HCT116 (cell line): ENCODE results near the gene THBS1. TPM values are rescaled to one million over a fixed set of nuclear protein-coding genes. Genes with fewer than 3 reads are reported as not detected.

Experiments
- ATAC-seq: fragments of 200-7000 bp; cut with Tn5 transposase; 2 replicates; pipeline ENCODE4 v1.9.1; 2020; ENCODE audit warnings: mild to moderate bottlenecking, moderate library complexity
- BruUV-seq: library from RNA; stranded (reverse); fragments of 400-500 nt; replicated peaks from 2 replicates; lab custom pipeline; 2021; lab: Mats Ljungman, UMichigan
- CTCF ChIA-PET: fragments of 300-600 bp; sonication (Branson Sonifier 250); formaldehyde crosslinking; loops from one replicate; lab custom pipeline; 2021; ENCODE audit warnings: antibody characterized with exemption; lab: Charles Lee
- POLR2A ChIA-PET: fragments of 300-600, 350-600 bp; sonication (Branson Sonifier 250); formaldehyde crosslinking; loops from one replicate; lab custom pipeline; 2021; ENCODE audit warnings: antibody characterized with exemption; lab: Charles Lee
- RAD21 ChIA-PET, 2 experiments: fragments of 300-600 bp; sonication (Branson Sonifier 250); formaldehyde crosslinking; loops; one replicate each; lab custom pipeline; 2023; ENCODE audit warnings: low total read pairs in 2 of 2; ENCODE audit not compliant: uncharacterized antibody in 2 of 2, unreplicated experiment in 2 of 2, low non-redundant PET in 1 of 2; lab: Charles Lee
- DNase-seq: peaks from one replicate; pipeline ENCODE4 v3.0.0-alpha.2; 2010; ENCODE audit warnings: low read depth, low spot score
- H2AFZ ChIP-seq: fragments of 200-600 bp; shearing (Covaris generic), sonication (generic); 2 replicates; pipeline ENCODE4 v1.6.1; 2017; ENCODE audit warnings: low read depth, mixed run types, mixed read lengths, antibody characterized with exemption, low read length; ENCODE audit not compliant: poor library complexity, severe bottlenecking
- H3K27ac ChIP-seq: 2 replicates; pipeline ENCODE4 v1.5.1; 2012; ENCODE audit warnings: low read depth, low read length
- H3K27me3 ChIP-seq: fragments of 200-600 bp; sonication (generic); 2 replicates; pipeline ENCODE4 v1.6.1; 2016; ENCODE audit warnings: mixed run types, low read length, mixed read lengths; ENCODE audit not compliant: insufficient read depth
- H3K36me3 ChIP-seq, 2 experiments: fragments of 200-500 bp in 1 of 2; fragments of 200-600 bp in 1 of 2; sonication (Bioruptor generic) in 1 of 2; sonication (generic) in 1 of 2; 2 replicates each; pipeline versions ENCODE4 v1.5.1 to v1.6.1; 2014 to 2016; ENCODE audit warnings: low read length in 2 of 2, inconsistent platforms in 1 of 2, mixed read lengths in 1 of 2, mixed run types in 1 of 2; ENCODE audit not compliant: insufficient read depth in 2 of 2, control insufficient read depth in 1 of 2
- H3K4me1 ChIP-seq, 2 experiments: fragments of 200-600 bp in 1 of 2; sonication (generic) in 1 of 2; 2 replicates each; pipeline versions ENCODE4 v1.5.1 to v1.6.1; 2012 to 2017; ENCODE audit warnings: low read length in 2 of 2, inconsistent platforms in 1 of 2, mild to moderate bottlenecking in 1 of 2, mixed read lengths in 1 of 2, mixed run types in 1 of 2, moderate library complexity in 1 of 2; ENCODE audit not compliant: insufficient read depth in 2 of 2, control insufficient read depth in 1 of 2
- H3K4me2 ChIP-seq: fragments of 200-600 bp; sonication (generic); 2 replicates; pipeline ENCODE4 v1.6.1; 2017; ENCODE audit warnings: mixed run types, low read length, mixed read lengths
- H3K4me3 ChIP-seq, 2 experiments: fragments of 200-600 bp in 1 of 2; sonication (generic) in 1 of 2; replicated peaks in 1 of 2; 2 replicates each; pipeline ENCODE4 v1.5.1; 2011 to 2016; ENCODE audit warnings: low read length in 2 of 2, control low read depth in 1 of 2, low read depth in 1 of 2, mild to moderate bottlenecking in 1 of 2, mixed read lengths in 1 of 2, mixed run types in 1 of 2
- H3K79me2 ChIP-seq: fragments of 200-600 bp; sonication (generic); 2 replicates; pipeline ENCODE4 v1.6.1; 2017; ENCODE audit warnings: mild to moderate bottlenecking, mixed run types, low read length, moderate library complexity, mixed read lengths; ENCODE audit not compliant: insufficient read depth
- H3K9ac ChIP-seq: fragments of 200-600 bp; sonication (generic); 2 replicates; pipeline ENCODE4 v1.6.1; 2016; ENCODE audit warnings: low read length, mixed read lengths
- H3K9me2 ChIP-seq: fragments of 200-600 bp; sonication (generic), shearing (Covaris generic); 2 replicates; pipeline ENCODE4 v1.6.1; 2017; ENCODE audit warnings: mixed run types, mild to moderate bottlenecking, moderate library complexity; ENCODE audit not compliant: insufficient read depth
- H3K9me3 ChIP-seq, 2 experiments: fragments of 200-500 bp in 1 of 2; fragments of 200-600 bp in 1 of 2; sonication (Bioruptor generic) in 1 of 2; sonication (generic) in 1 of 2; 2 replicates each; pipeline ENCODE4 v1.6.1; 2014 to 2017; ENCODE audit warnings: low read length in 2 of 2, mixed read lengths in 2 of 2, inconsistent platforms in 1 of 2, low read depth in 1 of 2, mild to moderate bottlenecking in 1 of 2, mixed run types in 1 of 2, moderate library complexity in 1 of 2; ENCODE audit not compliant: control insufficient read depth in 1 of 2, insufficient read depth in 1 of 2
- H4K20me1 ChIP-seq: fragments of 200-600 bp; sonication (generic), shearing (Covaris generic); 2 replicates; pipeline ENCODE4 v1.6.1; 2017; ENCODE audit warnings: mixed run types, mild to moderate bottlenecking, moderate library complexity; ENCODE audit not compliant: insufficient read depth
- CEBPB ChIP-seq: IDR thresholded peaks from 2 replicates; pipeline ENCODE4 v1.6.1; 2012; ENCODE audit warnings: low read depth
- EGR1 ChIP-seq: IDR thresholded peaks from 2 replicates; pipeline ENCODE4 v1.6.1; 2012; ENCODE audit warnings: low read depth
- EZH2 ChIP-seq: fragments of 200-600 bp; sonication (generic); IDR thresholded peaks from 2 replicates; pipeline ENCODE4 v1.6.1; 2017; ENCODE audit warnings: antibody characterized with exemption, mixed run types
- EZH2phosphoT487 ChIP-seq: fragments of 200-600 bp; IDR thresholded peaks from 2 replicates; pipeline ENCODE4 v1.6.1; 2018; ENCODE audit warnings: antibody characterized with exemption, borderline replicate concordance
- JUND ChIP-seq: IDR thresholded peaks from 2 replicates; pipeline ENCODE4 v1.6.1; 2012
- POLR2A ChIP-seq: IDR thresholded peaks from 2 replicates; pipeline ENCODE4 v1.7.0; 2011; ENCODE audit warnings: borderline replicate concordance; ENCODE audit not compliant: insufficient read depth, insufficient read length; ENCODE audit errors: extremely low read depth
- RAD21 ChIP-seq: IDR thresholded peaks from 2 replicates; pipeline ENCODE4 v1.6.1; 2012; ENCODE audit warnings: low read depth, mild to moderate bottlenecking
- SIN3A ChIP-seq: IDR thresholded peaks from 2 replicates; pipeline ENCODE4 v1.6.1; 2012; ENCODE audit warnings: low read depth
- SP1 ChIP-seq: IDR thresholded peaks from 2 replicates; pipeline ENCODE4 v1.6.1; 2012; ENCODE audit warnings: low read depth
- YY1 ChIP-seq: IDR thresholded peaks from 2 replicates; pipeline ENCODE4 v1.6.1; 2011; ENCODE audit warnings: low read length, low read depth, moderate library complexity, mild to moderate bottlenecking; ENCODE audit not compliant: insufficient replicate concordance; ENCODE audit errors: extremely low read depth
- ZNF274 ChIP-seq: fragments of 200-500 bp; sonication (Bioruptor generic); IDR thresholded peaks from 2 replicates; pipeline ENCODE4 v1.6.1; 2014; ENCODE audit warnings: mild to moderate bottlenecking, low read depth, low read length, inconsistent platforms
- intact Hi-C: fragments of 100-400 bp; cut with micrococcal nuclease; formaldehyde crosslinking; loops from 2 replicates; pipeline ENCODE4 v1.10.0; 2022
- total RNA-seq: library from RNA; stranded (reverse); gene quantifications from one replicate; pipeline ENCODE4 v1.2.1, GENCODE V29; 2021; ENCODE audit not compliant: unreplicated experiment
- TF ChIP-seq, protein P1 (sequence below), 3 experiments: fragments of 200-600 bp in 1 of 3; sonication (generic) in 1 of 3; IDR thresholded peaks in 2 of 3; conservative IDR thresholded peaks in 1 of 3; 2 replicates each; pipeline ENCODE4 v1.5.1; 2012 to 2017; ENCODE audit warnings: low read depth in 2 of 3, low read length in 2 of 3, antibody characterized with exemption in 1 of 3, borderline replicate concordance in 1 of 3, control low read depth in 1 of 3, mild to moderate bottlenecking in 1 of 3, mixed read lengths in 1 of 3, mixed run types in 1 of 3, moderate library complexity in 1 of 3; ENCODE audit not compliant: insufficient read depth in 1 of 3
- TF ChIP-seq, protein P2 (sequence below): IDR thresholded peaks from 2 replicates; pipeline ENCODE4 v1.6.1; 2012
- TF ChIP-seq, protein P3 (sequence below): IDR thresholded peaks from 2 replicates; pipeline ENCODE4 v1.6.1; 2012

Gene THBS1
- total RNA-seq, 1 experiment from 2014 or later, result 6.3 TPM

DNA sequence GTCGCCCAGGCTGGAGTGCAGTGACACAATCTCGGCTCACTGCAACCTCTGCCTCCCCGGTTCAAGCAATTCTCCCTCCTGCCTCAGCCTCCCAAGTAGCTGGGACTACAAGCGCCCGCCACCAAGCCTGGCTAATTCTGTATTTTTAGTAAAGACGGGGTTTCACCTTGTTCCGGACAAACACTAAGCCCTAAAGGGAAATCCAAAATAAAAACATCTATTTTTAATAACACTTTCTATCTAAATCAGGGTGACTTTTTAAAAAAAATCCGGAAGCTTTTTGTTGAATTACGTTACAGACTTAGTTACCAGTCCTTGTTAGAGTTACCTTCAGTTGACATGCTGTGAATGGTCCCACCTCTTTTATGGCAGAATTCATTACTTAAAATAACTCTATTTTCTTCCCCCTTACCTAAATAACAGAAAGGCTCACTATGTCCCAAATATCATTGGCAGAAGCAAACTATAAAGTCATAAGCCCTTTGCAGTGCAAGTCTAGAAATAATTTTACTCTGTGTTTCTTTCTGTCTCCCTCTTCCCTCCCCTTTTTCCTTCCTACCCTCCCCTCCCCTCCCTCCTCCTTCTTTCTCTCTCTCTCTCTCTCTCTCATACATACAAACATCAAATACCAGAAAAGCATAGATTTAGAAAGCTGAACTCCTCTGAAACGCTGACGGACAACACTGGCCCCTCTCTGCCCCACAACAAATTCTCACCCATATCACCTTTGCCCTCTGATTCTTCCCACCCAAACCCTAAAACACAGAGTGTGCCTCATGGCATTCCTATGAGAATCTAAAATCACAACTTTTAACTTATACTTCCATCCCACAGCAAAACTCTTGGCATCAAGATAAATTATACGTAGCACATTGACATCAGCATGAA, 18.3 kb downstream of the THBS1 start:
- no peak overlapping the region for H3K27ac ChIP-seq
- RAD21 ChIA-PET, result no interaction called here
- POLR2A ChIA-PET, result no interaction called here
- H3K9me3 ChIP-seq, result no peaks in the 10 kb centered on the region
- no peak for ATAC-seq
- no peak overlapping the region for H3K4me3 ChIP-seq
- no peaks in the 10 kb centered on the region for H3K9me2 ChIP-seq
- H3K36me3 ChIP-seq, result 0 out of 4 replicates have a peak, but pooled peaks cover 0 to 3% of the 10 kb centered on the region in 2 experiments
- TF ChIP-seq CEBPB (no peak), POLR2A (no peak), EZH2phosphoT487 (no peak), EGR1 (no peak), EZH2 (no peak), RAD21 (no peak), ZNF274 (no peak), SIN3A (no peak), SP1 (no peak), YY1 (no peak), JUND (no peak)
- TF ChIP-seq, protein P1, sequence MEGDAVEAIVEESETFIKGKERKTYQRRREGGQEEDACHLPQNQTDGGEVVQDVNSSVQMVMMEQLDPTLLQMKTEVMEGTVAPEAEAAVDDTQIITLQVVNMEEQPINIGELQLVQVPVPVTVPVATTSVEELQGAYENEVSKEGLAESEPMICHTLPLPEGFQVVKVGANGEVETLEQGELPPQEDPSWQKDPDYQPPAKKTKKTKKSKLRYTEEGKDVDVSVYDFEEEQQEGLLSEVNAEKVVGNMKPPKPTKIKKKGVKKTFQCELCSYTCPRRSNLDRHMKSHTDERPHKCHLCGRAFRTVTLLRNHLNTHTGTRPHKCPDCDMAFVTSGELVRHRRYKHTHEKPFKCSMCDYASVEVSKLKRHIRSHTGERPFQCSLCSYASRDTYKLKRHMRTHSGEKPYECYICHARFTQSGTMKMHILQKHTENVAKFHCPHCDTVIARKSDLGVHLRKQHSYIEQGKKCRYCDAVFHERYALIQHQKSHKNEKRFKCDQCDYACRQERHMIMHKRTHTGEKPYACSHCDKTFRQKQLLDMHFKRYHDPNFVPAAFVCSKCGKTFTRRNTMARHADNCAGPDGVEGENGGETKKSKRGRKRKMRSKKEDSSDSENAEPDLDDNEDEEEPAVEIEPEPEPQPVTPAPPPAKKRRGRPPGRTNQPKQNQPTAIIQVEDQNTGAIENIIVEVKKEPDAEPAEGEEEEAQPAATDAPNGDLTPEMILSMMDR (IDR thresholded peaks at IDR 0.05 in 2 of 3, conservative IDR thresholded peaks at IDR 0.05 in 1 of 3; ENCODE audit: borderline replicate concordance in 1 of 3, insufficient read depth in 1 of 3, low read depth in 2 of 3, low read length in 2 of 3), result no peak
- TF ChIP-seq, protein P2, sequence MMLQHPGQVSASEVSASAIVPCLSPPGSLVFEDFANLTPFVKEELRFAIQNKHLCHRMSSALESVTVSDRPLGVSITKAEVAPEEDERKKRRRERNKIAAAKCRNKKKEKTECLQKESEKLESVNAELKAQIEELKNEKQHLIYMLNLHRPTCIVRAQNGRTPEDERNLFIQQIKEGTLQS, result no peak
- TF ChIP-seq, protein P3, sequence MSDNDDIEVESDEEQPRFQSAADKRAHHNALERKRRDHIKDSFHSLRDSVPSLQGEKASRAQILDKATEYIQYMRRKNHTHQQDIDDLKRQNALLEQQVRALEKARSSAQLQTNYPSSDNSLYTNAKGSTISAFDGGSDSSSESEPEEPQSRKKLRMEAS, result no peak
- TF ChIP-seq, all 23 proteins: peak for 0
- DNase-seq, result no peak
- Histone ChIP-seq H3K4me1 (no peaks in the 10 kb centered on the region), H2AFZ (no peak overlapping the region), H3K27me3 (no peaks in the 10 kb centered on the region), H4K20me1 (no peaks in the 10 kb centered on the region), H3K79me2 (no peaks in the 10 kb centered on the region), H3K9ac (no peak overlapping the region), H3K4me2 (no peak overlapping the region)
- intact Hi-C loops, result no loop called here
- BruUV-seq, result no TSS peak
- CTCF ChIA-PET, result interaction anchor here (0.9 to 1.1 kb wide), 2 partner anchors 18 to 157 kb away, joined by 3 to 4 read pairs; no protein-coding TSS in a partner anchor
